Vagina (tissue), 2 donors: ENCODE data around the gene PRDM15.

ENCODE experiments used
- CTCF ChIP-seq, 3 experiments: fragments of 450-650 bp in 2 of 3; fragments of 200-600 bp in 1 of 3; sonication (generic) in 1 of 3; IDR thresholded peaks; one replicate each; pipeline ENCODE4 v1.5.1; 2017 to 2019; ENCODE audit warnings: antibody characterized with exemption in 3 of 3, mild to moderate bottlenecking in 2 of 3, moderate library complexity in 2 of 3
- POLR2A ChIP-seq, 2 donors: fragments of 450-650 bp; IDR thresholded peaks; one replicate each; pipeline ENCODE4 v1.6.1; 2017; ENCODE audit warnings: antibody characterized with exemption in 2 of 2, mild to moderate bottlenecking in 2 of 2, moderate library complexity in 2 of 2

DNA sequence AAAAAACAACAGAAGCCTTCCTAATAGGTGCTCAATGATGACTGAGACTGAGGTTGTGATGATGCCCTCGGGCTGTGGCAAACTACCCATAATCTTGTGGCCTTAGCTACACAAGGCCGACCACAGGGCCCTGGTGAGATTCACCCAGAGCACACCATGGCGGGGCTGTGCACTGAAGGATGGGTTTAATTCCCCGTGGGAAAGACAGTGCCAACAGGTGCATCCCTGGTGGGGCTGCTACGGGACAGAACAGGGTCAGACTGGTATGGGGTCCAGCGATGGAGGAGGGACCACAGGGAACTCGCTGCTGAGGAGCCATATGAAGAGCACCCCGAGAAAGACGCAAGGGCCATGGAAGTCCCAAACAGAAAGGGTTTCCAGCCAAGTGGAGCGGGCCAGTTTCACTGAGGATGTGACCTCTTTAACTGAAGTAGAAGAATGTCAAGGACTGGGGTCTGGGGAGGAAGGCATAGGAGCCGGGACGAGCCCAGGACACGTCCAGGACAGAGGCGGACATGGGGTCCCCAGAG, 21.3 kb downstream of the PRDM15 start:
- TF ChIP-seq POLR2A (IDR thresholded peaks at IDR 0.05) (no peak), CTCF (IDR thresholded peaks at IDR 0.05) (no peak)
